SK-N-SH (cell line): Measurements from ENCODE around the gene ETHE1.
"Not testable (repeated sequence)": the region's sequence is repeated elsewhere in the genome, so short reads cannot be mapped to it uniquely, and the experiment has no call there.

Source experiments
- CTCF ChIP-seq: fragments of 200-600 bp; sonication (generic); IDR thresholded peaks from 2 replicates; pipeline ENCODE4 v1.6.1; 2017; ENCODE audit warnings: antibody characterized with exemption, mild to moderate bottlenecking, moderate library complexity
- ELF1 ChIP-seq: IDR thresholded peaks from 2 replicates; pipeline ENCODE4 v1.4.0; 2012
- GABPA ChIP-seq: IDR thresholded peaks from 2 replicates; pipeline ENCODE4 v1.4.0; 2012; ENCODE audit warnings: low read depth, mild to moderate bottlenecking
- GATA2 ChIP-seq: sonication (generic); formaldehyde crosslinking; IDR thresholded peaks from 2 replicates; pipeline ENCODE4 v1.5.0; 2020; ENCODE audit warnings: mild to moderate bottlenecking, missing genetic modification reagents
- MAX ChIP-seq: IDR thresholded peaks from 2 replicates; pipeline ENCODE4 v1.4.0; 2012; ENCODE audit warnings: low read depth
- MXI1 ChIP-seq: IDR thresholded peaks from 2 replicates; pipeline ENCODE4 v1.6.1; 2012; ENCODE audit warnings: mild to moderate bottlenecking, low read depth, low read length, improper control_type of control experiment
- POLR2AphosphoS5 ChIP-seq: IDR thresholded peaks from 2 replicates; pipeline ENCODE4 v1.6.1; 2012; ENCODE audit warnings: low read depth, low read length
- RXRA ChIP-seq: IDR thresholded peaks from 2 replicates; pipeline ENCODE4 v1.4.0; 2012; ENCODE audit warnings: low read depth, mild to moderate bottlenecking, borderline replicate concordance
- SMC3 ChIP-seq: IDR thresholded peaks from 2 replicates; pipeline ENCODE4 v1.6.1; 2012; ENCODE audit warnings: low read depth, low read length, improper control_type of control experiment
- USF2 ChIP-seq: fragments of 150-350 bp; IDR thresholded peaks from 2 replicates; pipeline ENCODE4 v1.6.1; 2017; ENCODE audit warnings: antibody characterized with exemption, low read length, low read depth, borderline replicate concordance
- YY1 ChIP-seq: IDR thresholded peaks from 2 replicates; pipeline ENCODE4 v1.4.0; 2012; ENCODE audit warnings: low read depth, mild to moderate bottlenecking

- not testable (repeated sequence) for TF ChIP-seq YY1; CTCF; SMC3; POLR2AphosphoS5; GABPA; ELF1; USF2; RXRA; MAX; GATA2 (CRISPR knock-in tag); MXI1
Measured at GRCh38 chr19:43523696-43524095, 3.3 kb downstream of the ETHE1 start.
